Subcutaneous adipose tissue (tissue), 4 donors: Measurements from ENCODE around the gene FAAP20. TPM values are rescaled to one million over a fixed set of nuclear protein-coding genes. Genes with fewer than 3 reads are reported as not detected.

ENCODE experiments used
- total RNA-seq, 4 donors: library from RNA; depleted of rRNA; stranded (reverse); fragments of >200 nt; gene quantifications; one replicate each; pipeline ENCODE4 v1.1.0, GENCODE V29; 2016
- TF ChIP-seq, protein P1 (sequence below): fragments of 450-650 bp; IDR thresholded peaks from one replicate; pipeline ENCODE4 v1.5.1; 2016; ENCODE audit warnings: low read depth, mild to moderate bottlenecking, control low read depth, antibody characterized with exemption, moderate library complexity

FAAP20 gene, protein sequence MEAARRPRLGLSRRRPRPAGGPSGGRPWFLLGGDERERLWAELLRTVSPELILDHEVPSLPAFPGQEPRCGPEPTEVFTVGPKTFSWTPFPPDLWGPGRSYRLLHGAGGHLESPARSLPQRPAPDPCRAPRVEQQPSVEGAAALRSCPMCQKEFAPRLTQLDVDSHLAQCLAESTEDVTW
- 10 to 100 TPM; 15.8 to 41.1 (median 34.1) TPM for total RNA-seq

DNA sequence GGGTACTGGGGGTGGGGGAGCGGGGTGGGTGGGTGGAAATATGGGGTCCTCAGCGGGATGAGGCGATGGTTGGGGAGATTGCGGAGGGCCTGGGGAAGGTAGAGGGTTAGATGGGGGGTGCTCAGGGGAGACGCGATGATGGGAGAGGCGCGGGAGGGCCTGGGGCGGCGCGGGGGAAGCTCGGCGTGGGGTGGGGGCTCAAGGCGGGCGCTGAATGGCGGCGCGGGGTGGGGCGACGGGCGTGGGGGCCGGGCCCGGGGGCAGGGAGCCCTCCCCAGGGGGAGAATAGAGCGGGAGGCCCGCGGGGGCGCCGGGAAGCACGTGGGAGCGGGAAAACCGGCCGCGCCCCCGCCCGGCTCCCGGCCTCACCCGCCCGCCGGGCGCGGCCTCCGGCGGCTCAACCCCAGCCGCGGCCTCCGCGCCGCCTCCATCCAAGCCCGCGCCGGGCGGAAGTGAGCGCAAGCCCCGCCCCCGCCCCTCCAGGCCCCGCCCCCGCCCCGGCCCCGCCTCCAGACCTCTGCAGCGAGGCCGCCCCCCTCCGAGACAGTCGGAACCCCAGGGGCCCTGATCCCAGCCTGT, at the start of gene FAAP20:
TSS of gene FAAP20 (minus strand) at position 454 of the 579 bp plus-strand sequence. CDS start at position 431, 23 bp downstream.
- TF ChIP-seq, protein P1, sequence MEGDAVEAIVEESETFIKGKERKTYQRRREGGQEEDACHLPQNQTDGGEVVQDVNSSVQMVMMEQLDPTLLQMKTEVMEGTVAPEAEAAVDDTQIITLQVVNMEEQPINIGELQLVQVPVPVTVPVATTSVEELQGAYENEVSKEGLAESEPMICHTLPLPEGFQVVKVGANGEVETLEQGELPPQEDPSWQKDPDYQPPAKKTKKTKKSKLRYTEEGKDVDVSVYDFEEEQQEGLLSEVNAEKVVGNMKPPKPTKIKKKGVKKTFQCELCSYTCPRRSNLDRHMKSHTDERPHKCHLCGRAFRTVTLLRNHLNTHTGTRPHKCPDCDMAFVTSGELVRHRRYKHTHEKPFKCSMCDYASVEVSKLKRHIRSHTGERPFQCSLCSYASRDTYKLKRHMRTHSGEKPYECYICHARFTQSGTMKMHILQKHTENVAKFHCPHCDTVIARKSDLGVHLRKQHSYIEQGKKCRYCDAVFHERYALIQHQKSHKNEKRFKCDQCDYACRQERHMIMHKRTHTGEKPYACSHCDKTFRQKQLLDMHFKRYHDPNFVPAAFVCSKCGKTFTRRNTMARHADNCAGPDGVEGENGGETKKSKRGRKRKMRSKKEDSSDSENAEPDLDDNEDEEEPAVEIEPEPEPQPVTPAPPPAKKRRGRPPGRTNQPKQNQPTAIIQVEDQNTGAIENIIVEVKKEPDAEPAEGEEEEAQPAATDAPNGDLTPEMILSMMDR = no peak

DNA sequence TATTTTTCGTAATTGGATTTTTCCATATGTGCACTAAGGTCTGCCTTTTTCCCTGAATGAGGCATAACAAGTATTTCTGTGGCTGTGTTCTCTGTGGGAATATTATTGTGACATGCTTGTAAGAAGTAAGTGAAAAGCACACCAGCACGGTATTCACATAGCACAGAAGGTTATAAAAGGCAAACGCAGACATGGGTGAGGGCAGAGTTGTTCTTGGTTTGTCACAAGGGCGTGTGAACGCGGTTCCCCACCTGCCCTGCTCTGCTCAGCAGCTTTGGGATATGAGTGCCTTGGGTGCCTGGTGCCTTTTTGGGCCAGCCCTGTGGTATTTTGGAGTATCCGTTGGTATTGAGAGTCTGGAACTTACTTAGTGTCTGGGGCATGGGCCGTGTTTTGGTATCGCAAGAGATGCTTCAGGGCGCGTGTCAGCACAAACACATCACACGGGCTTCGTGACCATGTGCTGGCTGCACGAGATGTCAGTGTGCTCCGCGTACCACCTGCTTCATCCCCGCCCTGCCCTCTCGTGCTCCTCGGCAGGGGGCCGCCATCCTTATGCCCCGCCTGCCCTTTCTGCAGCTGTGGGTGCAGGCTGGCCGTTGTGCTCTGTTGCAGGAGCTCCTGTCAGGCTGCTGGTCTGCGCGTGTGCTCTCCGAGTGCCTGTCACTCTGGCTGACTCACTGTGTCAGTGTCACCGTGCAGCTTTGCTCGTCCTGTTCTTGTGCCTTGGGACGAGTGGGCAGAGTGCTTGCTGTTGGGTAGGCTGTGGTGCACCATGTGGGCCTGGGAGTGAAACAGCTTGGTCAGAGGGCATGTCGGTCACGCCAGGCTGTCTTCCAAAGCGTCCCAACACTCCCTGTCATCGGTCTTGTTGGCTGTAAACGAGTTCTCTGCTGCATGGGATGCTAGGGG, 48.5 kb upstream of the FAAP20 start:
- TF ChIP-seq, protein P1 = no peak

DNA sequence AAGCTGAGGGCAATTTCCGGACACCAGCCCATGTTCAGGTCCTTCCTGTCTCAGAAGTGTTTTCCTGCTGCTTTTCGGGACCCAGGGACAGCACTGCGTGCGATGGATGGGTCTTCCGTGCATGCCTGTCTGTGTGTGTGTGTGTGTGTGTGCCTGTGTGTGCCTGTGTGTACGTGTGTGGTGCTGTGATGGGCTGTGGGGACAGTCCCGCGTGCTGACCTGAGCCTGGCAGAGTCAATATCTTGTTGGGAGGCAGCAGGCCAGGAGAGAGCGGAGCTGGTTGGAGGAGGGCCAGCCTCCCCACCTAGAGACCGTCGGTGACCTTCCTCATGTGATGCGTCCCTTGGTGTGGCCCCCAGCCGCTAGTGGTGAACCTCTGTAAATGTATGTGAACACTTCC, 47.2 kb upstream of the FAAP20 start:
- TF ChIP-seq, protein P1 = no peak

DNA sequence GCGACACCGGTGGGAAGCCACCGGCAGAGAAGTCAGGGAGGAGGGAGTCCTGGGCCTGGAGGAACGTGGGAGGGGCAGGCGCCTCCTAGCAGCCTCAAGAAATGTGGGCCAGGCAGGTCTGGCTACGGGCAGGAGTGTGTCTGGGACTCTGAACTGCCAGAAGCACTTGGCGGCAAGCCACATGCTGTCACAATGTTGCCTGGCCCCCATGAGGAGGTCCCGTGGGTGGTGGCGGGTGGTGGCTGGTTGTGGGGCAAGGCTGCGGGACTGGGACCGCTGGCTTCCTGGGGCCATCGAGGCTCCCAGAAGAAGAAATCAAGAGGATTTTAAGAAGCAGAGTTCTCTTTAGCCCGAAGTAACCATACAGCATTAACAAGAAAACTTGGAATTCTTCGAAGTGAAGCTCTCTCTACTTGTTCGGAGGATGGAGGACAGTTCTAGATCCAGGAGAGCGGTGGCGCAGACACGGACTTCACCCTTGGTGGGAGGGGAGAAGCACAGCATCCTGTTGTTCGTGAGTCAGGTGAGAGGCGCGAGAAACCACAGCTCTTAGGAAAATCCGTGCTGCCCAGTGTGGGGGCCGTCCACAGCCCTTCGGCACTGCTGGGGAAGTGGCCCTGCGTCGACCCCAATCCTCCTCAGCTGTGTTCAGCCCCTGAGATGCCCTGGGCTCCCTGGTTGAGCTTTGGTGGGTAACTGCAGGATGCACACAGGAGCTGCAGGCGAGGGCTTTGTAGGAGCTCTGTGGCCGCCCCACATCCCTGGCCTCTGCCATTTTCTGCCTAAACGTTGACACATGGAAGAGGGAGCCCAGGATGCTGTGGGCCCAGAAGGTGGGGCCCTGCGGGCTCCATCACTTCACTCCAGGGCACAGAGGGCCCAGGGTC, 45.9 kb upstream of the FAAP20 start:
- TF ChIP-seq, protein P1 = no peak

DNA sequence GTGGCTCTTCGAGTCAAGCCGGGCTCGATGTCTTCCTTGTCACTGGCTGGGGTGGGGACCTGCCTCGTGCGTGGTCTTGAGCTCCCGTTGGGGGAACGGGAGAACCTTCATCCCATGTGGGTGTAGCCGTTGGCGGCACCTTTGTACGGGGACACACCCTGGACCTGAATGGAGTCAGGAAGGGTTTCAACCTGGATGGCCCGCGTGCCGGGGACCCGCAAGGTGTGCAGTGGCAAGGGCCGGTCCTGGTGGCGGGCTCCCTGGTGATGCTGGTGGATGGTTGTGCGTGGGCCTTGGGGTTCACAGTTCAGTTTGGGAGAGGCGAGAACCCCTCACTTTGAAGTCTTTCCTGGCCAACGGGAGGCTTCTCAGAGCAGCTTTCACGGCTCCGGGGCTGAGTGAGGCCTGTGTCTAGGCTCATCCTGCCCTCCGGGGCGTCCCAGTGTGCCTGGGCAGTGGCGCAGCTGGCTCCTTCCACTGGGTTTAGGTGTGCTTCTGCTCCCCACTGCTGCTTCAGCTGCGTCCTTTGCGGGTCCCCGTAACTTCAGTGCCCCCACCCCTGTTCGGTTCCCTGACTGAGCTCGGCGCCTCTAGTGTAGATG, 44.9 kb upstream of the FAAP20 start:
- TF ChIP-seq, protein P1 = no peak

DNA sequence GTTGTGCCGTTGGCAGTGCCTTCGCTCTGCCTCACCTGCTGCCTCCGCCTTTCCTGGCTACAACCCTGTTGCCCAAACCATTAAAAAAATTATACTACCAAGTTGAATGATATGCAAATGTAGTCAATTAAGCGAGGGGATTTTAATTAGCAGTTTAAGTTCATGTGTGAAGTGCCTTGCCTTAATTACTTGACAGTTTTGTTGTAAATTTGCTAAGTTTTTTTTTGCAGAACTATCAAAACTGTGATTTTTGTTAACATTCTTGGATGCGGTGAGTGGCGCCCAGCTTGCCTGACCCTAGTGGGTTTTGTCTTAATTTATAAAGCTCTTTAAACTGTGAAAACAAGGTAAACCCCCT, 44.4 kb upstream of the FAAP20 start:
- TF ChIP-seq, protein P1 = no peak
